ENCODE data around the gene RCN2.

DNA sequence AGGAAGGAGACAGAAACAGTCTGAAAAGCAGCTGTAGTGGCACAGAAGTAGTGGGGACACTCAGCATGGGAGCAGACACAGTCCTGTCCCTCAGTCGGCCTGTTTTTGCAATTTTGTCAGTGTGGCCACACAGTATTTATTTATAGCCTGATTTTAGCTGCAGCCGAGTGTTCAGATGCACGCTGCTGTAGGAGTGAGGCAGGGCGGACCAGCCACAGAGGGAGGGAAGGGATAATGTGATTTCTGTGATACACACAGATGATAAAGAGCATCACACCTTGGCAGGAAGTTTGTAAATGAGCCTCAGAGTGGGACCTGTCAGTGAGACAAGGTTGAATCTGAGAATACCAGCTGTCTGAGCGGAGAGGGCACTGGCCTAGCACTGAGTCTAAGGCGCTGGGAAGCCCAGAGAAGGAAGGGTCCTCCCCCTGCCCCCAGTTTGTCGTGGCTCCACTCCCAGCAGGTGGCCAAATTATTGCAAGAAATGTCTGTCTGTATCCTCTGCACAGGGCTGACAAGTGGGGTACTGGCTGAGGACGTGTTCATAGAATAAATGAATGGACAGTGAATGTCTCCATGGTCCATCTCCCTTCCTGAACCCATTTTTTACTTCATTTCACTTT lies 67.2 kb downstream of the RCN2 start:
- TF ChIP-seq, protein P1, sequence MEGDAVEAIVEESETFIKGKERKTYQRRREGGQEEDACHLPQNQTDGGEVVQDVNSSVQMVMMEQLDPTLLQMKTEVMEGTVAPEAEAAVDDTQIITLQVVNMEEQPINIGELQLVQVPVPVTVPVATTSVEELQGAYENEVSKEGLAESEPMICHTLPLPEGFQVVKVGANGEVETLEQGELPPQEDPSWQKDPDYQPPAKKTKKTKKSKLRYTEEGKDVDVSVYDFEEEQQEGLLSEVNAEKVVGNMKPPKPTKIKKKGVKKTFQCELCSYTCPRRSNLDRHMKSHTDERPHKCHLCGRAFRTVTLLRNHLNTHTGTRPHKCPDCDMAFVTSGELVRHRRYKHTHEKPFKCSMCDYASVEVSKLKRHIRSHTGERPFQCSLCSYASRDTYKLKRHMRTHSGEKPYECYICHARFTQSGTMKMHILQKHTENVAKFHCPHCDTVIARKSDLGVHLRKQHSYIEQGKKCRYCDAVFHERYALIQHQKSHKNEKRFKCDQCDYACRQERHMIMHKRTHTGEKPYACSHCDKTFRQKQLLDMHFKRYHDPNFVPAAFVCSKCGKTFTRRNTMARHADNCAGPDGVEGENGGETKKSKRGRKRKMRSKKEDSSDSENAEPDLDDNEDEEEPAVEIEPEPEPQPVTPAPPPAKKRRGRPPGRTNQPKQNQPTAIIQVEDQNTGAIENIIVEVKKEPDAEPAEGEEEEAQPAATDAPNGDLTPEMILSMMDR (IDR thresholded peaks at IDR 0.05; ENCODE audit: borderline replicate concordance, extremely low read depth, low read length, poor library complexity, severe bottlenecking) = no peak
- TF ChIP-seq EZH2 (IDR thresholded peaks at IDR 0.05; ENCODE audit: borderline replicate concordance, low read depth, low read length, severe bottlenecking) = no peak
